ENCODE measurements around the gene CPED1. TPM values are rescaled to one million over a fixed set of nuclear protein-coding genes. Genes with fewer than 3 reads are reported as not detected.

CPED1 gene
- total RNA-seq, 1 experiment from 2014 or later: 0.39 TPM

DNA sequence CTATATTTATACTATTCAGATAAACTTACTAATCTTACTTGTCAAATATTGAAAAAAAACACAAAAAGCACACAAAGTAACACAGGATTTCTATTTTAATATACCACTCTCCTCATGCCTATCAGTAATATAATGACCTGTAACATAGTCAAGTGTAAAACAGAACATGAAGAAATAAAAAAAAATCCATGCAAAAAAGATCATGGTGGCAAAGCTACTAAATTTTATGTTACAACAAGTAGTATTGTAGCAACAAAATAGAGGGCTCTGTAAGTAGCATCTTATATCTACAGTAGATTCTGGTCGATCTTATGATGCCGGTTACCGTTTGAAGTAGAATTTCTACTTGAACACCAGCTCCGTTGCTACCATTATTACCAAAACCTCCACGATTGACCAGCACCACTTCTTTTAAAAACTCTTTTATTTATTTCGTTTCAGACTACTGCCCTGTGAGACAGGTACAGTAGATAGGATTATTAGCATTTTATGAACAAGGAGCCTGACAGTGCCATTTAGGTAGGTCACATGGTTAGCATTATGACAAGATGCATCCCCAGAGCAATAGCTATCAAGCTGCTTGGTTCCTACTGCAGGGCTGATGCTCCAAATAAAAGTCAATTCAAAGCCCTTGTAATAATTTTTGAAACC lies 2.1 kb downstream of the CPED1 start:
- no TSS peak for BruUV-seq (replicated peaks)
- TF ChIP-seq, protein P1, sequence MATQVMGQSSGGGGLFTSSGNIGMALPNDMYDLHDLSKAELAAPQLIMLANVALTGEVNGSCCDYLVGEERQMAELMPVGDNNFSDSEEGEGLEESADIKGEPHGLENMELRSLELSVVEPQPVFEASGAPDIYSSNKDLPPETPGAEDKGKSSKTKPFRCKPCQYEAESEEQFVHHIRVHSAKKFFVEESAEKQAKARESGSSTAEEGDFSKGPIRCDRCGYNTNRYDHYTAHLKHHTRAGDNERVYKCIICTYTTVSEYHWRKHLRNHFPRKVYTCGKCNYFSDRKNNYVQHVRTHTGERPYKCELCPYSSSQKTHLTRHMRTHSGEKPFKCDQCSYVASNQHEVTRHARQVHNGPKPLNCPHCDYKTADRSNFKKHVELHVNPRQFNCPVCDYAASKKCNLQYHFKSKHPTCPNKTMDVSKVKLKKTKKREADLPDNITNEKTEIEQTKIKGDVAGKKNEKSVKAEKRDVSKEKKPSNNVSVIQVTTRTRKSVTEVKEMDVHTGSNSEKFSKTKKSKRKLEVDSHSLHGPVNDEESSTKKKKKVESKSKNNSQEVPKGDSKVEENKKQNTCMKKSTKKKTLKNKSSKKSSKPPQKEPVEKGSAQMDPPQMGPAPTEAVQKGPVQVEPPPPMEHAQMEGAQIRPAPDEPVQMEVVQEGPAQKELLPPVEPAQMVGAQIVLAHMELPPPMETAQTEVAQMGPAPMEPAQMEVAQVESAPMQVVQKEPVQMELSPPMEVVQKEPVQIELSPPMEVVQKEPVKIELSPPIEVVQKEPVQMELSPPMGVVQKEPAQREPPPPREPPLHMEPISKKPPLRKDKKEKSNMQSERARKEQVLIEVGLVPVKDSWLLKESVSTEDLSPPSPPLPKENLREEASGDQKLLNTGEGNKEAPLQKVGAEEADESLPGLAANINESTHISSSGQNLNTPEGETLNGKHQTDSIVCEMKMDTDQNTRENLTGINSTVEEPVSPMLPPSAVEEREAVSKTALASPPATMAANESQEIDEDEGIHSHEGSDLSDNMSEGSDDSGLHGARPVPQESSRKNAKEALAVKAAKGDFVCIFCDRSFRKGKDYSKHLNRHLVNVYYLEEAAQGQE (IDR thresholded peaks at IDR 0.05; ENCODE audit: insufficient read depth in 1 of 2, low read depth in 2 of 2, low read length in 1 of 2): no peak
- TF ChIP-seq POLR2AphosphoS5 (IDR thresholded peaks at IDR 0.05; ENCODE audit: low read depth, low read length) (no peak), TCF7L2 (IDR thresholded peaks at IDR 0.05; ENCODE audit: low read depth, low read length) (no peak), SIN3A (IDR thresholded peaks at IDR 0.05; ENCODE audit: borderline replicate concordance, insufficient read depth, low read depth, low read length) (no peak)
- TF ChIP-seq, protein P2, sequence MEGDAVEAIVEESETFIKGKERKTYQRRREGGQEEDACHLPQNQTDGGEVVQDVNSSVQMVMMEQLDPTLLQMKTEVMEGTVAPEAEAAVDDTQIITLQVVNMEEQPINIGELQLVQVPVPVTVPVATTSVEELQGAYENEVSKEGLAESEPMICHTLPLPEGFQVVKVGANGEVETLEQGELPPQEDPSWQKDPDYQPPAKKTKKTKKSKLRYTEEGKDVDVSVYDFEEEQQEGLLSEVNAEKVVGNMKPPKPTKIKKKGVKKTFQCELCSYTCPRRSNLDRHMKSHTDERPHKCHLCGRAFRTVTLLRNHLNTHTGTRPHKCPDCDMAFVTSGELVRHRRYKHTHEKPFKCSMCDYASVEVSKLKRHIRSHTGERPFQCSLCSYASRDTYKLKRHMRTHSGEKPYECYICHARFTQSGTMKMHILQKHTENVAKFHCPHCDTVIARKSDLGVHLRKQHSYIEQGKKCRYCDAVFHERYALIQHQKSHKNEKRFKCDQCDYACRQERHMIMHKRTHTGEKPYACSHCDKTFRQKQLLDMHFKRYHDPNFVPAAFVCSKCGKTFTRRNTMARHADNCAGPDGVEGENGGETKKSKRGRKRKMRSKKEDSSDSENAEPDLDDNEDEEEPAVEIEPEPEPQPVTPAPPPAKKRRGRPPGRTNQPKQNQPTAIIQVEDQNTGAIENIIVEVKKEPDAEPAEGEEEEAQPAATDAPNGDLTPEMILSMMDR (IDR thresholded peaks at IDR 0.05): no peak
- ATAC-seq: no peak
- CTCF ChIA-PET: no interaction called here
- intact Hi-C loops (cut with micrococcal nuclease; ENCODE audit: unreplicated experiment) (no loop called here), in situ Hi-C loops (cut with HindIII; ENCODE audit: low pct_unique_long_range_greater_than_20kb, low sequenced_read_pairs) (no loop called here)
- no peaks in the 10 kb centered on the region for H3K36me3 ChIP-seq (ENCODE audit: control insufficient read depth, insufficient read depth, low read length)
- H3K27ac ChIP-seq (ENCODE audit: low read length): no peak overlapping the region
- no peak overlapping the region for H3K4me3 ChIP-seq (ENCODE audit: low read depth in 2 of 2, low read length in 2 of 2)
- peaks cover 36% of the 10 kb centered on the region for H3K27me3 ChIP-seq (ENCODE audit: control insufficient read depth, insufficient read depth, low read length)
- POLR2A ChIA-PET: no interaction called here
- H3K9me3 ChIP-seq (ENCODE audit: control insufficient read depth, insufficient read depth, low read depth, low read length): no peaks in the 10 kb centered on the region
- DNase-seq (ENCODE audit: low read depth, low spot score): no peak
- no peaks in the 10 kb centered on the region for H3K4me1 ChIP-seq (ENCODE audit: control insufficient read depth, insufficient read depth, low read length)

DNA sequence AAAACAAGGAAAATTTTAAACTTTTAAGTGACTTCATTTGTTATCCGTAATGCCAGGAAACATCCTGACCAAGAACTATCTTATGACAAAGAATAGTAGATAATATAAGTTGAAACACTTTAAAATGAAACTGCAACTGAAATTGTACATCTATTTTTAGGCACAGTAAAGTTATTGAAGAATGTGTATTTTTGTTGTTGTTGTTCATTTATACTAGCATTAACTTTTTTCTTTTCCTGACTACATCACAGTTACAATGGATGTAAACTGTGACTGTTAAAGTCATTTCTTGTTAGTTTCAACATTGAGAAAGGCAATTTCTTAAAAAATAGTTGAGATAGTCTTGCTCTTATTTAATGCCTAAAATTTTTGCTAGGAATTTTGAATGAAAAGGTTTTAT lies 2.6 kb downstream of the CPED1 start:
- TF ChIP-seq POLR2AphosphoS5 (IDR thresholded peaks at IDR 0.05; ENCODE audit: low read depth, low read length): no peak
- TF ChIP-seq, protein P1 (IDR thresholded peaks at IDR 0.05; ENCODE audit: insufficient read depth in 1 of 2, low read depth in 2 of 2, low read length in 1 of 2): no peak
- TF ChIP-seq SIN3A (IDR thresholded peaks at IDR 0.05; ENCODE audit: borderline replicate concordance, insufficient read depth, low read depth, low read length): no peak
- TF ChIP-seq TCF7L2 (IDR thresholded peaks at IDR 0.05; ENCODE audit: low read depth, low read length): no peak
- TF ChIP-seq, protein P2 (IDR thresholded peaks at IDR 0.05): no peak
- no TSS peak for BruUV-seq (replicated peaks)
- CTCF ChIA-PET: no interaction called here
- H3K36me3 ChIP-seq (ENCODE audit: control insufficient read depth, insufficient read depth, low read length): no peaks in the 10 kb centered on the region
- ATAC-seq (no peak), DNase-seq (ENCODE audit: low read depth, low spot score) (no peak)
- H3K9me3 ChIP-seq (ENCODE audit: control insufficient read depth, insufficient read depth, low read depth, low read length): no peaks in the 10 kb centered on the region
- intact Hi-C loops (cut with micrococcal nuclease; ENCODE audit: unreplicated experiment): no loop called here
- H3K27me3 ChIP-seq (ENCODE audit: control insufficient read depth, insufficient read depth, low read length): peaks cover 36% of the 10 kb centered on the region
- POLR2A ChIA-PET: no interaction called here
- H3K4me3 ChIP-seq (ENCODE audit: low read depth in 2 of 2, low read length in 2 of 2): no peak overlapping the region
- no peak overlapping the region for H3K27ac ChIP-seq (ENCODE audit: low read length)
- H3K4me1 ChIP-seq (ENCODE audit: control insufficient read depth, insufficient read depth, low read length): no peaks in the 10 kb centered on the region
- in situ Hi-C loops (cut with HindIII; ENCODE audit: low pct_unique_long_range_greater_than_20kb, low sequenced_read_pairs): no loop called here
